GM21526 (cell line): ENCODE measurements around the gene ACIN1.
A peak's percentile ranks its signal among the peaks of the same experiment; 100 is the strongest.

Experiments
- ATAC-seq: cut with Tn5 transposase; IDR thresholded peaks from one replicate; pipeline ENCODE4 v1.9.1; 2021; ENCODE audit warnings: moderate library complexity; ENCODE audit not compliant: unreplicated experiment, low FRiP score

ACIN1 gene

DNA sequence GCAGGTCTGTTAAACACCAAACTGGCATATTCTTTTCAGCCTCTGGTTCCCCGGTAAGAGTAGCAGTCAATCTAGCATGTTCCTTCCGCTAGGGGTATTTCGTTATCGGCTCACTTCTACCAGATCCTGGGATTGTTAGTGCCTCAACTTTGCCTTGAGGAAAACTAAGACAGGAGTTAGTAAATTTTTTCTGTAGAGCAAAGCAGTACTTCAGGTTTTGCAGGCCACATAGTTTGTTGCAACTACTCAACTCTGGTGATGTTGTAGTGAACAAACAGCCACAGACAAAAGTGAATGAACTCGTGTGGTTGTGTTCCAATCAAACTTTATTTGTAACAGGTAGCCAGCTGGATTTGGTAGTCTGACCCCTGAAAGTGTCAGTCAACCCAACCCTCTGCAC lies 31.3 kb downstream of the ACIN1 start:
- ATAC-seq = no peak

DNA sequence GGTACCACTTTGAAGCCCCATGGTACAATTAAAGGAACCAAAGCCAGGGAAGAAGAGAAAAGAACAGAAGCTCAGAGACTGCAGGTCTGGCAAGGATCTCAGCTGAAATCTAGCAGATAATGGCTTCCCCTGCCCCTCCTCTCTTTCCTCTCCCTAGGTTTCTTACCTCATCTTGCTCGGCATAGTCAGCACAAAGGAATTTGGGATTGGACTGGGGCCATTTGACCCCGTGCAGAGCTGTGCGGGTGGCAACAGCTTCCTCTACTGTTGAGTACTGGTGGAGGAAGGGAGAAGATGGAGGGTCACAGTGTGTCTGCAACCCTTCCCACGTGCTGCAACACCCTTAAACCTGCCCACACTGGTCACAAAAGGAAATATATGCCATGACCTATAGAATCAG lies 32.9 kb downstream of the ACIN1 start:
- ATAC-seq = no peak

- ATAC-seq = no peak
These were observed 34.2 kb downstream of the ACIN1 start for GRCh38 chr14:23060536-23061260.

- ATAC-seq = no peak
These were observed 36.1 kb downstream of the ACIN1 start for GRCh38 chr14:23058654-23059504.

DNA sequence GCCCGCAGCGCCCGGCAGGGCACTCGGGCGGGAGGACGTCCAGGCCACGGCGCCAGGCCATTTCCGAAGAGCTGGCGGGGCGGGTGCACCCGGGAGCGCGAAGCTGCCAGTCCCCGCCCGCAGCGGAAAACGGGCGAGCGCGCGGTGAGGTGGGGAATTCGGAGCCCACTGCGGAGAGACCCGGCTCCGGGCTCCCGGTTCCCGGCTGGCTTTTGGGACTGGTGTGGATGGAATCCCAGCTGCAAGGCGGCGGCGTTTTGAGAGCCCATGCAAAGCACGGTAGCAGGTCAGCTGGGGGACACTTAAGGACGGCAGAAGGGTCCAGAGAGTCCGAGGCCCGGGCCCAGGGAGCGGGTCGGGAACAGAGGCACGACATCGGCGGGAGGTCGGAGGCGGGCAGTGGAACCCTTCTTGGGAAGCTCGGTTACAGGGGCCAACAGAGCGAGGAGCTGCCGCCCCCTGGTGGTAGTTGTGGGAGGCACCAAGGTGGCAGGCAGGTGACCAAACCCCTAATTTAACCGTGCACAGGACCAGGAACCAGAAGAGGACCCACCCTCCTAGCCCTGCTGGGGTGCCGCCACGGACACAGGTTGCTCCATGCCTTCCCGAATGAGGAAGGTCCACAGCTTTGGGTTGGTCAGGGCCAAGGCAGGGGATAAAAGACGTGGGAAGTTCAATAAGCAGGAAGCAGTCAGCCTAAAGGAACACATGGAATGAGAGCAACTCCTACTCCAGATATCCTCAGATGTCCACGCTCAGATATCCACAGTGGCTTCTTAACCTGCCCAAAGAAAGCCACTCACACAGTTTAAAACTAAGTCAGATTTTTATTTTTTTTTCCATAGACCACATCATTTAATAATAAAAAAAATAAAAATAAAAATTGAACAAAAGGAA lies 36.9 kb downstream of the ACIN1 start:
- peak; percentile 56 for ATAC-seq

DNA sequence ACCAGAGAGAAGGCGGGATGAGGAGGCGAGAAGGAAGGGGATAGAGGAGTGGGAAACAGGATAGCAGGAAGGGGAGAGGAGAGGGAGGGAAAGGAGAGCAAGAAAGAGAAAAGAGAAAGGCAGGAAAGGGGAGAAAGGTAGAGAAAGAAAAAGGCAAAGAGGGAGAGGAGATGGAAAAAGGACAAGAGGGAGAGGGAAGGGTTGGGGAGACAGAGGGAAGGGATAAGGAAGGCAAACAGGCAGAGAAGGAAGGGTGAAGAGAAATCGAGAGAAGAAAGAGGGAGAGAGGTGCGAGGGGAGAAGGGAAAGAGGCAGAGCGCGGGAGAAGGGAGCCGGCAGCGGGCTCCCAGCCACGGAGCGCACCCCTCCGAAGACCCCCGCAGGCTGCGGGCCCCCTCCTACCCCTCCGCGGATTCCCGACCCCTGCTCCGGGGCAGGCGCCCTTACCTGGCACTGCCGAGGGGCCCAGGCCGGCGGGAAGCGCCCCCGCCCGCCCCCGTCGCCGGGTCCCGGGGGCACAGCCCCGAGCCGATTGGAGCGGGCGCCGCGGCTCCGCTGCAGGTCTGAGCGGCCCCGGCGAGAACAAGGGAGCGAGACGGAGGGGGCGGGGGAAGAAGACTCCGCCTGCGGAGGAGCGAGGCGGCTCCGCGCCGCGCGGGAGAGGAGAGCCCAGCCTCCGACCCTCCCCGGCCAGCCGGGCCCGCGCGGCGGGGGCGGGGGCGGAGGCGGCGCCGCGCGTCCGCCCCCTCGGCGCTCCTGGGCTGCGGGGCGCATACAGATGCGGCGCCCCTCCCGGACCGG lies 37.8 kb downstream of the ACIN1 start, which contains the start of gene CDH24:
Gene CDH24 (minus strand): TSS at position 565 of the 801 bp plus-strand sequence. CDS start 1,787 bp downstream, outside the sequence.
- ATAC-seq = peak; percentile 39

DNA sequence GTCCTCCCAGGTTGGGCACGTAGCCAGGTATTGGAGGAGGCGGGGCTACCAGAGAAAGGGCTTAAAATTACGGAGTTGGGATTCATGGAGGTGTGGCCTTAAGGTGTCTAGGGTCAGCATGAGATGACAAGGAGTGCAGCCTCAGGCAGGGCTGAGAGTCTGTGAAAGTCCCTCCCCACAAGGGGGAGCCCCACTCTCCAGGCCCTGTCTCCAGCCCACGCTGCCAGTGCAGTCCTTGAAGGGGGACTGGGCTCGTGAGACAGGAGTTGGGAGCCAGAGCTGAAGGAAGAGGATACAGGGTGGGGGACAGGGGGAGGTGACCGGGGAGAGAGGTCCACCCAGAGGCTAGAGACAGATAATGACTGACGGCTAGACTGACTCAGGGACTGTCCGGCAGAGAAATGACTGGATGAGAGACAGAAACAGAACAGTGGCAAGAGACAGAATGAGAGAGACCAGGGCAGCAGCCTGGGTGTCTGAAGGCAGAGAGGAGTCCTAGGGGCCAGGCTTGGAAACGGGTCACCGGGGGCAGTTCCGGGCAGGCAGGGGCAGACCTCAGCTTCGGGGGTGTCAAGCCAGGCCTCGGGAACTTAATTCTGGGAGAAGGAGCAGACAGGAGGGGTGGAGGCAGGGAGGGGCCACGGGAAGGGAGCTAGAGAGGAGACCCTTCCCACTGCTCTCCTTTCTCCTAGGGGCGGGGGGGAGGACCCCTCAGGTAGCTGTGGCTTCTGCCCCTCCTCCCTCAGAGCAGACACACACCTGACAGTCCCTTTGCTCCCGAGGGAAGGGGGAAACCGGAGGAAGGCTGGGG lies 38.6 kb downstream of the ACIN1 start:
- ATAC-seq = peak; percentile 46

GRCh38 chr14:23055621-23056144 lies 39.3 kb downstream of the ACIN1 start:
- ATAC-seq = no peak

- no peak for ATAC-seq
These were observed 39.8 kb downstream of the ACIN1 start for GRCh38 chr14:23055147-23055550.

DNA sequence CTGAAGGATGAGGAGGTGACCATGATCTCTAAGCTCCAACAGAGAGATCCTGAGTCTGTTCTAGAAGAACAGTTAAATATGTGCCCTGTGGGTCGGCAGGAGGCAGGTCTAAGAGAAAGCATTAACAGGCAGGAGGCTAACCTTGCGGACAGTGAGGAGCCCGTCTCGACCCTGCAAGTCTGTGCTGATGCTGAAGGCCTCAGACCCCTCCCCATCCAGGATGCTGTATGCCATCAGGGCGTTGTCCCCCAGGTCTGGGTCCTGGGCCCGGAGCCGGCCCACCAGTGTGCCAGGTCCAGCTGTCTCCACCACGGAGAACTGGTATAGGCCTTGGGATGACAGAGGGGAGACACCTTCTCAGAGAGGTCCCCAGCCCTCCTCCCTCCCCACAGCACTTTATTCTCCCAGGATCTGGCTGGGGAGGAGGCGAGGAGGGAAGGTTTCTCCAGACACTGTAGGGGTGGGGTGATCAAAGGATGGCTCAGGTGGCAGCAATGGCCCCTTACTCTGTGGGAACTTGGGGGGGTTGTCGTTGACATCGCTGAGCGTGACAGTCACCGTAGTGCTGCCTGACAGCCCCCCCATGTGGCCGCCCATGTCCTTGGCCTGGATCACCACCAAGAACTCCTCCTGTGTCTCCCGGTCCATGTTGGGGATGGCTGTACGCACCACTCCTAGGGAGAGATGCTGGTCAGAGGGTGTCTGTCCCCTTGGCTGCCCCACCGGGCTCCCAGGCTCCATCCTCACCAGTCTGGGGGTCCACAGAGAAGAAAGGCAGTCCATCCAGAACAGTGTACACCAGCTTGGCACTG lies 40.7 kb downstream of the ACIN1 start:
- ATAC-seq = no peak

DNA sequence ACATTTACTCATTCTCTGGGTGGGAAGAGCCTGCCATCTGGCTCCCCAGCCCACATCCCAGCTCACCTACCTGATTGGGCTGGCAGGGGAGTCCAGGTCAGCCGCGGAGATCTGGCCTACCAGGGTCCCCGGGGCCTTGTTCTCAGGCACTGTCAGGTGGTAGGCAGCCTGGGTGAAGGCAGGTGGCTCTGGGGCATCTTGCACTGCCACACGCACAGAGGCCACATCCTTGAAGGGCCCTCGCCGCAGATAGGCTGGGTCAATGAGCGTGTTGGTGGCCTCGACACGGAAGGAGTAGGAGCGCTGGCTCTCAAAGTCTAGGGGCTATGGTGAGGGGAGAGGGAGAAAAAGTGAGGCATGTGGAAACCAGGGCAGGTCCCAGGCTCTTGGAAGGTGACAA lies 41.5 kb downstream of the ACIN1 start:
- no peak for ATAC-seq

DNA sequence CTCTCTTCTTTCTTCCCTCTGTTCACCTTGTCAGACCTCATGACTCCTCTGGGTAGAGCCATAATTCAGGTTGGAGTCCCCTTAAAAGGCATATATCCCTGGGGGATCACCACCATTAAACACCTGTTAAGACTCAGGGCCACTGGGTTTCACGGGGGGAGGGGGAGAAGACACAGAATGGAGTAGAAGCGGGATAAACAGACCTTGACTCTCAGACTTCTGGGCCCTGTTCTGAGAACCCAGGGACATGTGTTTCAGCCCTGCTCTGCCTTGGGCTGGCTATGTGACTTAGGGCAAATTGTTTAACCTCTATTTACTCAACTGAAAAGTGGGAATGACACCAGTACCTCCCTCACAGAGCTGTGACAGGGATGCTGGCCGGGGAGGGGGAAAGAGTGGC lies 42.3 kb downstream of the ACIN1 start:
- no peak for ATAC-seq

GRCh38 chr14:23052182-23052623 lies 42.7 kb downstream of the ACIN1 start:
- no peak for ATAC-seq

GRCh38 chr14:23051141-23052057 lies 43.5 kb downstream of the ACIN1 start:
- ATAC-seq = no peak

- ATAC-seq = no peak
These were observed 45.9 kb downstream of the ACIN1 start for GRCh38 chr14:23049011-23049410.

DNA sequence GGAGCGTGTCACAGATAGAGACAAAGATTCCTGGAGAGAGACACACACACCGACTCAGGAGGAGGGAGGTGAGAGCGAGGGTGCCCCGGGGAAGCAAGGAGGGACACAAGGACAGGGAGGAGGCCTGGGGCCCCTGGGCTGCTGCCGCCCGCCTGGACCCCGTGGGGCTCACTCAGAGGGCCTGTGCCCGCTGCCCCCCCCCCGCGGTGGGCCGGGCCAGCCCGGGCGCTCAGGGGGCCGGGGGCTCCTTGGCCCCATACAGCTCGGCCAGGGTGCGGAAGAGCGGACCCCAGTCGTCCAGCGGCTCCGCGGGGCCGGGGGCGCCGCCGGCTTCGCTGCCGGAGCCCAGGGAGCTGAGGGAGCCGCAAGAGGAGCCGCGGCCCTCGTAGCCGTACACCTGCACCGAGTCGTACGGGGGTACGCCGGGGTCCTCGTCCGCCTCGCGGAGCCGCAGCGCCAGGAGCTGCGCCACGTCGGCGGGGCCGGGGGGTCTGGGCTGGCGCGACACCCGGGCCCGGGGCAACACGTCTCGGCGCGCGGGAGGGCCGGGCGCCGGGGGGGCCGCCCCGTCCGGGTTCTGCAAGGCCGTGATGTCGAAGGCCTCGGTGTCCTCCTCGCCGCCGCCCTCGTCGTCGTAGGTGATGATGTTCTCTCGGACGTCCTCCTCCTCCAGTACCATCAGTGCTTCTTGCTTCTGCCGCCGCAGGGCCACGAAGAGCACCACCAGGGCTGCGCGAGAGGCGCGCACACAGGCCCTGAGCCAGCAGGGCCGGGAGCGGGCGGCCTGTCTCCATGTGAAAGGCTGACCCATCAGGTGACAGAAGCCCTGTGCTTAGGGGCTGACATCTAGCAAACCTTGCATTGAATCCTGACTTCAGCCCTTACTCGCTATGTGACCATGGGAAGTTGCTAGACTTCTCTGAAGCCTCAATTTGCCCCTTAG lies 46.9 kb downstream of the ACIN1 start:
- no peak for ATAC-seq
